ENCODE results near the gene NBAS.

The NBAS gene

DNA sequence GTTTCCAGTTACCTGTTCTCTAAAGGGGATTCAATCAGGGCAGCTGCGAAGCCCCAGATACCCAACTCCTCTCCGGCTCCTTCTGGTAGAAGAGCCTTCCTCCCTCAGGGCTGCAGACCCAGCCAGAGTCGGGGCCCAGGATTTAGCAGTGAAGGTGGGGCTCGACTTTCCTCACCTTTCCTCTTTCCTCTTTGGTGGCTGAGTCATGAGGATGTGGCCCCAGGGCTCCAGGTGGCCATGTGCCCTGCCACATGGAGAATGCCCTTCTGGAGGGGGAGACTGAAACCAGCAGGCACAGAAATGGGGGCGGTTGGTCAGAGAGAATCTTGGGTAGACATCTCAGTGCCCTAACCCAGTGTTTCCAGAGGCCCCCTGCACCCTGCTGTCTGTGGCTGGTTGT, 402.6 kb downstream of the NBAS start:
- no peak for DNase-seq

DNA sequence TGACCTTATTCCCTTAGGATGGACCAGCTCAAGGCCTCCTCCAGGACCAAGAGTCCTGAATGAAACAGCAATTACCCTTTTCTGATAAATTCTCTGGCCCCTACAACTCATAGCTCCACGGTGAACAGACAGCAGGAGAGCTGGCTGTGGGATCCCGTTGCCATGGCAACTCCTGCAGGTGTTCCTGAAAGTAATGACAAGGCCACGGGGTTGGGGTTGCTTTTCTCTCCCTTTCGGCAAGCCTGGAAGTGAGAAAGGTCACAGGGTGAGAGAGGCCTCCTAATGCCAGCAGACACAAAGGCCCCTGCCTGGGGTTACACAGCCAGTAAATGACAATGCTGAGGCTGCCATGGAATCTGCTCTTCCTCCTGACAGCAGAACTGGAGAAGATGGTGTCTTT, 403.0 kb downstream of the NBAS start:
- peak; percentile 97 to 100 for DNase-seq

- peak; percentile 98 to 100 for DNase-seq
These were observed 405.1 kb downstream of the NBAS start for GRCh38 chr2:15155959-15156574.

DNA sequence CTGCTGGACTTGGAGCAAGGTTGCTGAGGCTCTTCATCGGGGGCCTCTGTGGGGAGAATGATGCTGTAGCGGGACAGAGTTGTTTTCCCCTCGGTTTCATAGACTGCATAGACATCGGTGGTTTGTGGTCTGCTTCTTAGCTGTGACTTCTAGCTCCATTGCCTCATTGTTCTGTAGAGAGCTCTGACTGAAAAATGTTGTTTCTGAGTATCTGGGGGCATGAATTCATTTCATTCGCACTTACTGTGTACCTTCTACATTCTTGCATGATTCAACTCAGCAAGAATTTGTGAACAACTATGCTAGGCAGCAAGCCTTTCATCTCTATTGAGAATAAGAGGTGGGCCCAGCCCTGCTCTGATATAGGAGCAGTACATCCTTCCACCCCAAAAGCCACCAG, 406.8 kb downstream of the NBAS start:
- DNase-seq = no peak

DNA sequence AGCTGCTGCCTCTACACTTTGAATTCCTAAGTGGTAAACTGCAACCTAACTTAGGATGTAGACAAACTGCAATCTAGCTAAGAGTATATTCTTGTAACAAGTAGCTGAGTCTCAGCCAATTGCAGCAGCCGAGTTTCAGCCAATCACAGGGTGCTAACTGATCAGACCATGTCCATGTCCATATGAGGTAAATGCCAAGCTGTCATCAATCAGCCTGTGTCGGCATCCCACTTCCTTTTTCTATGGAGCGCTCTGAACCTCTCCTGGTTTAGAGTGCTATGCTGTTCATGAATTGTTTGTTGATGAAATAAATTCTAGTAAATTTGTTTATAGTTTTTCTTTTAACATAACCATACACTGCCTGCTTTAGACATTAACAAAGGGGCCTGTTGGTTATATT, 408.8 kb downstream of the NBAS start:
- DNase-seq = no peak

- no peak for DNase-seq
These were observed 412.1 kb downstream of the NBAS start for GRCh38 chr2:15149063-15149462.

- no peak for DNase-seq
These were observed 413.5 kb downstream of the NBAS start for GRCh38 chr2:15147591-15147990.

DNA sequence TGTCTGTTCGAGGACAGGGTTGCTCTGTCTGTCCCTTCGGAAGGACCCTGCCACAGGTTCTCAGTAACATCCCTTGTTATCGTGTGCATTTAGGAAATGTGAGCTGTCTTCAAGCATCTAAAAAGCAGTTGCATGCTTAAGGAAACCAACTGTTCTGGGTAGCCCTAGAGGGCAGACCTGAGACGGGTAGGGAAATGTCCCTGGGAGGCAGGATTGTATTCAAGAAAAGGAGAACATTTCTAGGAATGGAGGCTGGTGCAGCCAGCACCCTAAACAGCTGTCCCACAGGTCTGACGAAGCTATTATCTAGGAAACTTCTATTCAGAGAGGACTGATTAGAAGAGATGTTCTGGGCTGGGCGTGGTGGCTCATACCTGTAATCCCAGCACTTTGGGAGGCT, 414.2 kb downstream of the NBAS start:
- DNase-seq = peak in 1 of 2 experiments; percentile 91

- DNase-seq = no peak
These were observed 415.2 kb downstream of the NBAS start for GRCh38 chr2:15145919-15146318.

GRCh38 chr2:15145046-15145817, 415.9 kb downstream of the NBAS start:
- no peak for DNase-seq

DNA sequence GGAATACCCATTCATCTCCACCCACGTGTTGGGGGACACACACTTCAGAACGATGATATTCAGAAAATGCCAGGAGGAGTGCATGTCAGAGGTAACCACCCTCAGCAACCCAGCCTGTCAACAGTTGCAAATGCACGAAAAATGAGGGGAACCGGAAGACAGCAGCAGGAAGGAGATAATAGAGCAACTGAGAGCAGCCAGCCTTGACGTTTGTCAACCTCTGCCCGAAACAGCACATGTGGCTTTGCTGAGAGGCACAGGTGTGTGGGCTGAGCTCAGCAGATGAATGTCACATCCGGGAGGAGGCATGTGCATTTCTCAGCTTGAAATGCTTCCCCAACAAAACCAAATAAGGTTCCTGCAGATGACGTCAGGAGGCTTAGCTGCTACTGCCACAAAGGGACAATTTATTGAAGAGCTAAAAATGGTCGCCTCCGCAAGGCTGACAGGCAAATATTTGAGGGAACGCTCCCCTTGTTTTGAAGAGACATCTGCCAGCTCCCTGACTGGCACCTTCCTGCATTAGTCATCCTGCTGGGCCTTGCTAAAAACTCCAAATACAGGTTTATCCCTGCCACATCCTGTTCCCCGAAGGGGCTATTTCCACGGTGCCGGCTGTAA, 419.0 kb downstream of the NBAS start:
- peak in 1 of 2 experiments; percentile 95 for DNase-seq

DNA sequence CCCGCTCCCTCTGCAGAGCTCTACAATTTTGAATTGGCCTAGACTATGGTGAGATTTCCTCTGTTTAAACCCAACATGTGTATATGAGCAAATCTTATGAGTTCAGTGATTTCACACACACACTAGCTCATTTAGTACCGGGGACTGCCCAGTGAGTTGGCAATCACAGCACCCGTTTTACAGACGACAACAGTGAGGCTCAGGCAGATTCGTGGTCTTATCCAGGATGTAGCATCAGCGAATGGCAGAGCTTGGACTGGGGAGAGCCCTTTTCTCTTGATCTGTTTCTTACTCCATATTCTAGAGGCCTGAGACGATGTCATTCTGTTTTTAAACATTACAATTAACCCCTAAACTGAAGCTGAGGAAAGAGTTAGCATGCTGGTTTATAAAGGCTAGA, 419.9 kb downstream of the NBAS start:
- DNase-seq = no peak

DNA sequence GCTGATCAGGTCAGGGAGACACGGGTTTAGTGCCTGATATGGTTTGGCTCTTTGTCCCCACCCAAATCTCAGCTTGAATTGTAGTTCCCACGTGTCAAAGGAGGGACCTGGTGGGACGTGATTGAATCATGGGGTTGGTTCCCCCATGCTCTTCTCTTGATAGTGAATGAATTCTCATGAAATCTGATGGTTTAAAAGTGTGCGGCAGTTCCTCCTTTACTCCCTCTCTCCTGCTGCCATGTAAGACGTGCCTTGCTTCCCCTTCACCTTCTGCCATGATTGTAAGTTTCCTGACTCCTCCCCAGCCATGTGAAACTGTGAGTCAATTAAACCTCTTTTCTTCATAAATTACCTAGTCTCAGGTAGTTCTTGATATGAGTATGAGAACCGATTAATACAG, 424.5 kb downstream of the NBAS start:
- no peak for DNase-seq

DNA sequence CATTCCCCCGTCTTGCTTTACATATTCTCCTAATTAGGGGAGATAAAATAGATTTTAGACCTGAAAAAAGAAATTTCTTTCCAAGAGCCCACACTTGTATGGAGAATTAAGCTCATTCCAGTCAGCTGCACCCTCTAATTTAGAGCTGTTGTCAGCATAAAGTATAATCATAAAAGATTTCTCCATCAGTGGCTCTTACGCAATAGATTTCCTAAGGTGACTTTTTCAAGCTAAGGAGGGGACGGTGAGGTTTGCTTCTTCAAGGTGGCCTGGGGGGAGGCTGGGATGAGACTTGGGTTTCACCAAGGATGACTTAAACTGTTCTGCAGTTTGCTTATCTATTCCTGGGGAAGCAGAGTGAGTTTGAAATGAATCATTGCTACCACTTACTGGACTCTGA, 426.2 kb downstream of the NBAS start:
- no peak for DNase-seq

- no peak for DNase-seq
These were observed 427.7 kb downstream of the NBAS start for GRCh38 chr2:15133461-15133860.

GRCh38 chr2:15128846-15129245, 432.3 kb downstream of the NBAS start:
- no peak for DNase-seq

GRCh38 chr2:15127876-15128275, 433.3 kb downstream of the NBAS start:
- peak; percentile 100 for DNase-seq

DNA sequence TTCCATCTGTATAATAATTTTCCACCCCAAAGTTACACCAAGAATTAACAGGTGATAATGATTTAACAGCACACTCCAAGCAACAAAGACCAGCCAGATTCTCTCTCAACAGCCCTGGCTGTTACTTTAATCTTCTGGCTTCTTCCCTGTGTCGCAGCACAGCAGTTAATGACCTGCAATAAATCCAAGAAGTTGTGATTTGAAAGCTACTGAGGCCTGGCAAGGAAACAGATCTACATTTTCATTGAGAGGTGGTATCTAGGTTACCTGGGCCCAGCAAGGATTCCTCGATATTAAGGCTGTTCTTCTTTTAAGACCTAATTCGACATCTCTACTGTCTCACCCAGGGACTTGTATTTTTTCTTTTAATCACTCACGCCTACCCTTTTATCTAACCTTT, 433.8 kb downstream of the NBAS start:
- peak; percentile 99 for DNase-seq

DNA sequence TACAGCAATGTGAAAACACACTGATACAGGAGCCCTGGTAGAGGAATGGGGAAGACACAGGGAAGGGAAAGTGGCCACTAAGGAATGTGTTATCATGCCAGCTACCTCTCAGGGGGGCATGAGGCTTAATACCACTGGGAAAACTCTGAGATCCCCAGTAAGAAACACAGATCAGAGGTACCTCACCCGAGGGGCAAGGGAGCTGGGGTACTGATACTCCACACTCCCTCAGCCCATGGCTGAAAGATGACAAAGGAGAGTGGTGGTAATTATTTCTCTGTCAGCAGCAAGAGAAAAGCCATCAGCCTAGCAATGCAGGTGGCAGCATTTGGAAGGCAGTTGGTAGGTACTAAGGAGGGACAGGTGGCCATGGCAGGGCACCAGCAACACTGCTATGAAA, 434.8 kb downstream of the NBAS start:
- DNase-seq = no peak

GRCh38 chr2:15122915-15123314, 438.2 kb downstream of the NBAS start:
- no peak for DNase-seq

DNA sequence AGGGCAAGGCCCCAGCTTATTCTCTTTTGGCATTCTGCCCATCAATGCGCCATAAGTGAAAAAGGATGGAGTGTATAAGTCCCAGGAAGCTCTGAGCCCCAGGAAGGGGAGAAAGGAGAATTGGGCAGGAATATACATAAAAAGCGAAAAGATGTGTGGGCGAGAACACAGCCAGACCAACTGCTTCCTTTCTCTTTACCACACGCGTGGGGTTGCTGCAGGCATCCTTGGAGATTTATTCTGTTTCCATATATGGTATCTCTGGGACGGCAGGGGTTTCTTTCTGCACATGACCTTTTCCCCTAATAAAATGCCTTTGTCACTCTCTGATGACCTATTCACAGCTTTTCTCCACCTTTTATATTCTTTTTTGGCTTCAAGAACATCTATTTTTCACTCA, 440.5 kb downstream of the NBAS start:
- no peak for DNase-seq

DNA sequence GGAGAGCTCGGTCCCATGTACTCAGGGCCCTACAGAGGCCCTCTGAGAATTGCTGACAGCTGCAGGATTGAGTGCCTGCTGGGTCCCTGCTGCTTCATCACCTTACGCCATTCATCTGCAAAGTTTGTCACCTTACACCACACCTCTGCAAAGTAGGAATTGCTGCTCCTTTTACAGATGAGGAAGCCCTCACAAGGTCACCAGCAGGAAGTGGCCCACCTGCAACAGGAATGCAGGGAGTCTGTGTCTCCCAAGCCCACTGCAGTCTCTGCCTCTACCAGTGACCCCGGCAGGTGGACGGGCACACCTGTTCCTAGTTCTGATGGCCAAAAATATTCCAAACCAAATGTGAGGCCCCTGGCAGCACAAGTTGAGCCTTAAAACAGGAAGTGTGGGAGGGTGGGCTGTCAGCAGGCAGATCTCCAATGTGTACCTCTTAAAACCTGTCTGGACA, 441.4 kb downstream of the NBAS start:
- no peak for DNase-seq

DNA sequence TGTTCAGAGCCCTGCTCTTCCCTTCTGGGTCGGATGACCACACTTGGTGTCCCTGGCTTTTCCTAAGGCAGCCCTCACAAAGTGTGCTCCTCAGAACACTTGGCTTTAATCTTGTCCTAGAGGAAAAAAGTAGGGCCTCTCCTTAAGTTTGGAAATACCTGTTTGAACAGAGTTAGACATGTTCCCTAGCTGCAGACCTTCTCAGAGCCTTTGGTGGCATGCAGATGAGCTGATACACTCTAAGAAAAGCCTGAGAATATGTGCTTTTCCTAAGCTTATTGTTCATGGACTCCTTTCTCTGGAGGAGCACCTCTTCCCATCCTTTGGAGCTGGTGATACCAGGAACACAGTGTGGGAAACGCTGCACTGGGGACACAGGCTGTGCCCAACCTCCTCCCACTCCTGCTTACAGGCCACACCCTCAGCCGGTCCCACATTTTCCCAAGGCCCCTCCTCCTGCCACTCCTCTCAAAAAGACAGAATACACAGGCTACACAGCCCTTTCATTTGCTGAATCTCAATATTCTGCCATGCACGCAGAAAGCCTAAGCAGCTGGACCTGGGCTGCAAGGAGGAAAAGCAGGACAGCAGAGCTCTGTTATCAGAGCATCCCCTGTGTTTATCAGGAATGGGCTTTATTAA, 443.6 kb downstream of the NBAS start:
- peak in 1 of 2 experiments; percentile 93 for DNase-seq
